ENCODE data around the gene R3HDM2.

The R3HDM2 gene

GRCh38 chr12:57240926-57241401 lies 189.9 kb downstream of the R3HDM2 start:
- no peak for DNase-seq (ENCODE audit: low read depth in 2 of 2)

- peak; percentile 64 to 79 for DNase-seq (ENCODE audit: low read depth in 2 of 2)
Observed at GRCh38 chr12:57240066-57240921, 190.5 kb downstream of the R3HDM2 start.

- no peak for DNase-seq (ENCODE audit: low read depth in 2 of 2)
Observed at GRCh38 chr12:57239587-57240065, 191.2 kb downstream of the R3HDM2 start.

- DNase-seq (ENCODE audit: low read depth in 2 of 2), result peak; percentile 83 to 89
Observed at GRCh38 chr12:57238854-57239554, 191.8 kb downstream of the R3HDM2 start.

GRCh38 chr12:57237932-57238853 lies 192.7 kb downstream of the R3HDM2 start:
- DNase-seq (ENCODE audit: low read depth in 2 of 2), result no peak

GRCh38 chr12:57237596-57237931 lies 193.3 kb downstream of the R3HDM2 start:
- DNase-seq (ENCODE audit: low read depth in 2 of 2), result no peak

- no peak for DNase-seq (ENCODE audit: low read depth in 2 of 2)
Observed at GRCh38 chr12:57236925-57237595, 193.8 kb downstream of the R3HDM2 start.

GRCh38 chr12:57236201-57236924 lies 194.5 kb downstream of the R3HDM2 start:
- no peak for DNase-seq (ENCODE audit: low read depth in 2 of 2)

- no peak for DNase-seq (ENCODE audit: low read depth in 2 of 2)
Observed at GRCh38 chr12:57235728-57236131, 195.1 kb downstream of the R3HDM2 start.

- DNase-seq (ENCODE audit: low read depth in 2 of 2), result no peak
Observed at GRCh38 chr12:57235017-57235727, 195.7 kb downstream of the R3HDM2 start.

- DNase-seq (ENCODE audit: low read depth in 2 of 2), result no peak
Observed at GRCh38 chr12:57234571-57235016, 196.2 kb downstream of the R3HDM2 start.

- no peak for DNase-seq (ENCODE audit: low read depth in 2 of 2)
Observed at GRCh38 chr12:57234233-57234570, 196.6 kb downstream of the R3HDM2 start.

- DNase-seq (ENCODE audit: low read depth in 2 of 2), result no peak
Observed at GRCh38 chr12:57233357-57234232, 197.2 kb downstream of the R3HDM2 start.

GRCh38 chr12:57232156-57232756 lies 198.6 kb downstream of the R3HDM2 start:
- DNase-seq (ENCODE audit: low read depth in 2 of 2), result no peak

GRCh38 chr12:57231276-57232021 lies 199.4 kb downstream of the R3HDM2 start:
- no peak for DNase-seq (ENCODE audit: low read depth in 2 of 2)

GRCh38 chr12:57230381-57231155 lies 200.3 kb downstream of the R3HDM2 start:
- DNase-seq (ENCODE audit: low read depth in 2 of 2), result no peak

Measured in stimulated activated CD4-positive, alpha-beta T cell treated with anti-CD3 and anti-CD28 coated beads, Interleukin-1b, Interleukin-23, amount 100 ng/mL, for 4 hours (primary cell).